Colonic mucosa (tissue), 4 donors: ENCODE results near the gene RAD51B. TPM values are rescaled to one million over a fixed set of nuclear protein-coding genes. Genes with fewer than 3 reads are reported as not detected.

Experiments used
- DNase-seq: peaks from one replicate; pipeline ENCODE4 v3.0.0-alpha.2; 2020
- H3K27ac ChIP-seq: fragments of 200-600 bp; one replicate; pipeline ENCODE4 v1.8.0; 2021
- H3K27me3 ChIP-seq: fragments of 200-600 bp; one replicate; pipeline ENCODE4 v1.8.0; 2021
- H3K36me3 ChIP-seq: fragments of 200-600 bp; one replicate; pipeline ENCODE4 v1.8.0; 2021
- H3K4me1 ChIP-seq: fragments of 200-600 bp; one replicate; pipeline ENCODE4 v1.8.0; 2021; ENCODE audit warnings: mild to moderate bottlenecking
- H3K4me3 ChIP-seq: fragments of 200-600 bp; one replicate; pipeline ENCODE4 v1.8.0; 2021
- H3K9ac ChIP-seq, 2 donors: one replicate each; pipeline ENCODE4 v1.7.0; 2013; ENCODE audit warnings: control low read depth in 2 of 2, low read depth in 2 of 2, low read length in 2 of 2
- H3K9me3 ChIP-seq: fragments of 200-600 bp; one replicate; pipeline ENCODE4 v1.8.0; 2021
- CTCF ChIP-seq: fragments of 200-600 bp; IDR thresholded peaks from one replicate; pipeline ENCODE4 v1.8.0; 2022; ENCODE audit warnings: antibody characterized with exemption, mild to moderate bottlenecking
- intact Hi-C: fragments of 100-400 bp; cut with DNase I; formaldehyde crosslinking; loops from one replicate; pipeline ENCODE4 v1.14.1; 2022
- total RNA-seq, 2 donors: library from RNA; stranded (reverse); fragmentation: NEBNext Ultra II Directional in 1 of 2; extraction: Animal tissue kit (Norgen Biotek cat#: 25700) in 1 of 2; gene quantifications; one replicate each; pipeline ENCODE4 v1.2.1, GENCODE V29; 2021
- donor health status: healthy.
- donor health status: DM: no; HTN: no; CAD: no.
- donor health status: DM: no; HTN: no; CAD: no.

Gene RAD51B
- total RNA-seq, 2 donors from 2014 or later = 12.7 to 22.0 TPM

- H3K9me3 ChIP-seq = no peaks in the 10 kb centered on the region
- no peaks in the 10 kb centered on the region for H3K36me3 ChIP-seq
- no peak for DNase-seq
- H3K4me3 ChIP-seq = no peak overlapping the region
- H3K27me3 ChIP-seq = no peaks in the 10 kb centered on the region
- no peak for TF ChIP-seq CTCF
- H3K9ac ChIP-seq = no peak overlapping the region
- H3K4me1 ChIP-seq = peaks cover 4% of the 10 kb centered on the region
- H3K27ac ChIP-seq = no peak overlapping the region
- intact Hi-C loops = loop anchor here (5.0 kb wide), 1 partner anchor 33 kb away; no protein-coding TSS in a partner anchor
Observed at GRCh38 chr14:68230202-68230949, 410.8 kb downstream of the RAD51B start.

GRCh38 chr14:68230950-68231717 is 411.6 kb downstream of the RAD51B start:
- H3K4me1 ChIP-seq = peaks cover 5% of the 10 kb centered on the region
- no peak overlapping the region for H3K4me3 ChIP-seq
- no peak for DNase-seq
- peak overlapping the region; percentile 74 for H3K27ac ChIP-seq
- no peak overlapping the region for H3K9ac ChIP-seq
- no peaks in the 10 kb centered on the region for H3K36me3 ChIP-seq
- no peaks in the 10 kb centered on the region for H3K27me3 ChIP-seq
- intact Hi-C loops = loop anchor here (5.0 kb wide), 1 partner anchor 34 kb away; no protein-coding TSS in a partner anchor
- H3K9me3 ChIP-seq = no peaks in the 10 kb centered on the region
- no peak for TF ChIP-seq CTCF

GRCh38 chr14:68231898-68232297 is 412.3 kb downstream of the RAD51B start:
- H3K4me1 ChIP-seq = peaks cover 8% of the 10 kb centered on the region
- no peak overlapping the region for H3K4me3 ChIP-seq
- TF ChIP-seq CTCF = no peak
- no peaks in the 10 kb centered on the region for H3K9me3 ChIP-seq
- intact Hi-C loops = loop anchor here (5.0 kb wide), 1 partner anchor 35 kb away; no protein-coding TSS in a partner anchor
- no peak overlapping the region for H3K9ac ChIP-seq
- no peaks in the 10 kb centered on the region for H3K27me3 ChIP-seq
- H3K36me3 ChIP-seq = no peaks in the 10 kb centered on the region
- peak overlapping the region; percentile 74 for H3K27ac ChIP-seq
- no peak for DNase-seq

GRCh38 chr14:68232300-68233055 is 412.9 kb downstream of the RAD51B start:
- no peak for TF ChIP-seq CTCF
- no peak overlapping the region for H3K4me3 ChIP-seq
- H3K27me3 ChIP-seq = no peaks in the 10 kb centered on the region
- H3K27ac ChIP-seq = peak overlapping the region; percentile 74
- peaks cover 8% of the 10 kb centered on the region for H3K4me1 ChIP-seq
- no peaks in the 10 kb centered on the region for H3K9me3 ChIP-seq
- intact Hi-C loops = loop anchor here (5.0 kb wide), 1 partner anchor 35 kb away; no protein-coding TSS in a partner anchor
- H3K9ac ChIP-seq = no peak overlapping the region
- DNase-seq = peak; percentile 70
- H3K36me3 ChIP-seq = no peaks in the 10 kb centered on the region
